Activated CD4-positive, alpha-beta T cell treated with anti-CD3 and anti-CD28 coated beads, Interleukin-10, Interleukin-2, amounts not matched to agents 100 ng/mL and 50 ng/mL, durations not matched to agents 16 hours and 8 hours (primary cell): ENCODE measurements around the gene PCDHA4.

Source experiments
- DNase-seq: peaks from one replicate; pipeline ENCODE4 v3.0.0-alpha.2; 2020

PCDHA4 gene

DNA sequence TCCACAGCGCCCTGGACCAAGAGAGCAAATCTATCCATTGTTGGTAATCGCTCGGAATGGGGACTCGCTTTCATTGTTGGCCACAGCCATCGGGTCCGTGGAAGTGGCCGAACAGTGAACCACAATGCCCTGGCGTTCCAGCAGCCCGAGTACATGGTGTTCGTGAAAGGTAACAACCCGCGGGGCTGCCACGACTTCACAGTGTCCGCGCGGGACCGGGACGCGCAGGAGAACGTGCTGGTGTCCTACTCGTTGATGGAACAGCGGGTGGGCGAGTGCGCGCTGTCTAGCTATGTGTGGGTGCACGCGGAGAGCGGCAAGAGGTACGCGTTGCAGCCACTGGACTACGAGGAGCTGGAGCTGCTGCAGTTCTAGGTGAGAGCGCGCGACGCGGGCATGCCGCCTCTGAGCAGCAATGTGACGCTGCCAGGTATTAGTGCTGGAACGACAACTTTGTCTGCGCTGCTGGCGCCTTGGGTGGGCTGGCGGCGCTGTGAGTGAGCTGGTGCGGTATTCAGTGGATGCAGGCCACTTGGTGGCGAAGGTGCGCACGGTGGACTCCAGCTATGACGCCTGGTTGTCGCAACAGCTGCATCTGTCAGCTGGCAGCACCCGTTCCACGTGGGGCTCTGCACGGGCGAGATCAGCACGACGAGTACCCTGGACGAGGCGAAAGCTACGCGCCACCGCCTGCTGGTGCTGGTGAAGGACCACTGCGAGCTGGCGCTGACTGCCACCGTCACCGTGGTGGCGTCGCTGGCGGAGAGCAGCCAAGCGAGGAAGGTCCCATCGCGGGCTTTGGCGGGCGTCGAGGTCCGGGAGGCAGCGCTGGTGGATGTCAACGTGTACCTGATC lies 55.8 kb downstream of the PCDHA4 start:
- no peak for DNase-seq
